GM10248 (cell line): ENCODE data around the gene ACER3.

Source experiments
- CTCF ChIA-PET: fragments of 300-600 bp; sonication (Branson Sonifier 250); formaldehyde crosslinking; extraction: SDS; loops from one replicate; lab custom pipeline; 2021; ENCODE audit warnings: antibody characterized with exemption; lab: Yijun Ruan, JAX
- POLR2A ChIA-PET: fragments of 350-650 bp; sonication (Branson Sonifier 250); formaldehyde crosslinking; extraction: SDS; loops from one replicate; lab custom pipeline; 2020; ENCODE audit warnings: antibody characterized with exemption; lab: Yijun Ruan, JAX
- DNase-seq: peaks from one replicate; pipeline ENCODE4 v3.0.0; 2012; ENCODE audit errors: extremely low spot score
- TF ChIP-seq, protein P1 (sequence below): IDR thresholded peaks from 2 replicates; pipeline ENCODE4 v1.5.1; 2012; ENCODE audit warnings: mild to moderate bottlenecking, low read depth; ENCODE audit errors: extremely low read depth, missing control alignments, control extremely low read depth

ACER3 gene

GRCh38 chr11:77053217-77054015, 192.7 kb downstream of the ACER3 start:
- ChIA-PET CTCF (interaction anchor here (0.8 to 4.9 kb wide), 4 partner anchors 8 to 38 kb away, joined by 3 to 34 read pairs (median 5); no protein-coding TSS in a partner anchor), POLR2A (no interaction called here)
- TF ChIP-seq, protein P1, sequence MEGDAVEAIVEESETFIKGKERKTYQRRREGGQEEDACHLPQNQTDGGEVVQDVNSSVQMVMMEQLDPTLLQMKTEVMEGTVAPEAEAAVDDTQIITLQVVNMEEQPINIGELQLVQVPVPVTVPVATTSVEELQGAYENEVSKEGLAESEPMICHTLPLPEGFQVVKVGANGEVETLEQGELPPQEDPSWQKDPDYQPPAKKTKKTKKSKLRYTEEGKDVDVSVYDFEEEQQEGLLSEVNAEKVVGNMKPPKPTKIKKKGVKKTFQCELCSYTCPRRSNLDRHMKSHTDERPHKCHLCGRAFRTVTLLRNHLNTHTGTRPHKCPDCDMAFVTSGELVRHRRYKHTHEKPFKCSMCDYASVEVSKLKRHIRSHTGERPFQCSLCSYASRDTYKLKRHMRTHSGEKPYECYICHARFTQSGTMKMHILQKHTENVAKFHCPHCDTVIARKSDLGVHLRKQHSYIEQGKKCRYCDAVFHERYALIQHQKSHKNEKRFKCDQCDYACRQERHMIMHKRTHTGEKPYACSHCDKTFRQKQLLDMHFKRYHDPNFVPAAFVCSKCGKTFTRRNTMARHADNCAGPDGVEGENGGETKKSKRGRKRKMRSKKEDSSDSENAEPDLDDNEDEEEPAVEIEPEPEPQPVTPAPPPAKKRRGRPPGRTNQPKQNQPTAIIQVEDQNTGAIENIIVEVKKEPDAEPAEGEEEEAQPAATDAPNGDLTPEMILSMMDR: no peak
- no peak for DNase-seq

- no peak for DNase-seq
- TF ChIP-seq, protein P1: no peak
- ChIA-PET POLR2A (no interaction called here), CTCF (interaction anchor here (2.6 to 4.9 kb wide), 2 partner anchors 9 to 37 kb away, joined by 7 to 34 read pairs; no protein-coding TSS in a partner anchor)
Observed at GRCh38 chr11:77054084-77054483, 193.4 kb downstream of the ACER3 start.

DNA sequence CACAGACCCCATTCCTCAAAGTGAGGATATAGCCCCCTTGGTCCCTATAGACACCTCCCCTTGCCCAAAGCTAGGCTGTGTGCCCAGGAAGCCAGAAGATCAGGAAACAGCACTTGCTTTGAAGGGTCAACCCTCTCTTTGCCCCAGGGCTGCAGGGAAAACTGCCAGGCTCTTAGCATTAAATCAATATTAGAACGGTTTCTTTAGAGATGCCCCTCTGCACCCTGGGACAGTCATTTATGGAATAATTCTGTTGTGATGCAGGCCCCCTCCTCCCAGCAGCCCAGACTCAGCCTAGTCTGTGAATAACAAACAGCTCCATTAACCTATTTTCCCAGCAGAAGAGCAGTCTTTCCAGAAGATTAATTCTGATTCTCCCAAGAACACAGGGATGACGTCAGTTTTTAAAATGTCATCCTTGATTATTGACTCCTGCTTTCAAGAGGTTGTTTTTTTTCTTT, 194.4 kb downstream of the ACER3 start:
- CTCF ChIA-PET: interaction anchor here (2.6 kb wide), 1 partner anchor 10 kb away, joined by 7 read pairs; no protein-coding TSS in a partner anchor
- DNase-seq: no peak
- TF ChIP-seq, protein P1: no peak
- POLR2A ChIA-PET: no interaction called here

- ChIA-PET CTCF (interaction anchor here (0.8 to 2.6 kb wide), 2 partner anchors 11 to 35 kb away, joined by 3 to 7 read pairs; no protein-coding TSS in a partner anchor), POLR2A (no interaction called here)
- DNase-seq: no peak
- TF ChIP-seq, protein P1: no peak
Observed at GRCh38 chr11:77055913-77056312, 195.2 kb downstream of the ACER3 start.

DNA sequence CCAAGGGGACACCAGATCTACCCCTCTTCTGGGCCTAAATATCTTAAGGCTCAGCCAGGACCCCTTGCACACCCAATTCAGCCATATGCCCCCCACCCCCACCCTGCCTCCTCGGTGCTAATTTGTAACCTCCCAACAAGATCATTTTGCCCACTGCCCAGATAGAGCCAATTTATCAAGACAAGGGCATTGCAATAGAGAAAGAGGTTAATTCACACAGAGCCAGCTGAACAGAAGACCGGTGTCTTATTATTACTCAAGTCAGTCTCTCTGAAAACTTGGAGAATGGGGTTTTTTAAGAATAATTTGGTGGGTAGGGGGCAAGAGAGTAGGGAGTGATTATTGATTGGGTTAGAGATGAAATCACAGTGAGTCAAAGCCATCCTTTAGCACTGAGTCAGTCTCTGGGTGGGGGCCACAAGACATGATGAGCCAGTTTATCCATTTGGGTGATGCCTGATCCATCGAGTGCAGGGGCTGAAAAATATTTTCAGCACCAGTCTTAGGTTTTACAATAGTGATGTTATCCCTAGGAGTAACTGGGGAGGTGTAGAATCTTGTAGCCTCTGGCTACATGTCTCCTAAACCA, 196.2 kb downstream of the ACER3 start:
- DNase-seq: no peak
- TF ChIP-seq, protein P1: no peak
- CTCF ChIA-PET: interaction anchor here (0.8 kb wide), 1 partner anchor 34 kb away, joined by 3 read pairs; no protein-coding TSS in a partner anchor
- POLR2A ChIA-PET: no interaction called here

DNA sequence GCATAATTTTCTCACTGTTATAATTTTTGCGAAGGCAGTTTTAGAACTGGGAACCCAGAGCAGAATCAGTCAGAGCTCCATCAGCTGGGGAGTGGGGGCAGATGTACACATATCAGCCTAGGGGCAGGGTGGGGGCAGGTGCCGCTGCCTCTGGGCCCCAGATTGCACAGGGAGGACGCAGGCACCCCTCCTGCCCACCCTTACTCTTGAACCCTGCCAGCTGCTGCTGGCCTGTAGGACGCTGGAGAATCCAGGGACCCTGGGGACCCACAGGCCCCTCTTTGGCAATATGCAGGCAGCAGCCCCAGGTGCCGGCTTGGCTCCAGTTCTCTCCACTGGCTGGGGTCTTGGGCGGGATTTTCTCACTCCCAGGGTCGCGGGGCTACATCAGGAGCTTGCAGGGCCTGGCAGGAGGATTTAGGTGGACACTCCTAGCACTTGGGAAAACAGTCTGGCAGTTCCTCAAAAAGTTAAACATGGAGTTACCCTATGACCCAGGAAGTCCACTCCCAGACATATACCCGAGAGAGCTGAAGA, 197.3 kb downstream of the ACER3 start:
- TF ChIP-seq, protein P1: no peak
- DNase-seq: no peak
- CTCF ChIA-PET: interaction anchor here (1.6 kb wide), 2 partner anchors 10 to 33 kb away, joined by 5 to 8 read pairs; no protein-coding TSS in a partner anchor
- POLR2A ChIA-PET: no interaction called here
